Suppressor macrophage (primary cell): Measurements from ENCODE around the gene NENF.

Source experiments
- DNase-seq, 4 experiments: peaks; one replicate each; pipeline ENCODE4 v3.0.0-alpha.2; 2020 to 2022

NENF gene

DNA sequence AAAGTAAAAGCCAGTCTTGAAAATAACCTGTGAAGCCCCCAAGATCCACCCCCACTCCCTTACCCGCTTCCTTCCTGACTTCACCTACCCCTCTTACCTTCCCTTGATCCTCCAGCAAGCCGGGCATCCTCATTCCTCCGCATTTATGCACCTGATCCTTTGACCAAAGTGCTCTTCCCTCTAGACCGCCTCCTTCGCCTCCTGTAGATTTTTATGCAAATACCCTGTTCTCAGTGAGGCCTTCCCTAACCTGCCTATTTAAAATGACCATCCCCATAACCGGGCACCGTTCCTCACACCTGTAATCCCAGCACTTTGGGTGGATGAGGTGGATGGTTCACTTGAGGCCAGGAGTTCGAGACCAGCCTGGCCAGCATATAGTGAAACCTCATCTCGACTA, 1.1 kb upstream of the NENF start:
- no peak for DNase-seq

GRCh38 chr1:212432272-212432660, 454 bp upstream of the NENF start:
- no peak for DNase-seq

GRCh38 chr1:212433577-212434462, 1.1 kb downstream of the NENF start:
- no peak for DNase-seq

DNA sequence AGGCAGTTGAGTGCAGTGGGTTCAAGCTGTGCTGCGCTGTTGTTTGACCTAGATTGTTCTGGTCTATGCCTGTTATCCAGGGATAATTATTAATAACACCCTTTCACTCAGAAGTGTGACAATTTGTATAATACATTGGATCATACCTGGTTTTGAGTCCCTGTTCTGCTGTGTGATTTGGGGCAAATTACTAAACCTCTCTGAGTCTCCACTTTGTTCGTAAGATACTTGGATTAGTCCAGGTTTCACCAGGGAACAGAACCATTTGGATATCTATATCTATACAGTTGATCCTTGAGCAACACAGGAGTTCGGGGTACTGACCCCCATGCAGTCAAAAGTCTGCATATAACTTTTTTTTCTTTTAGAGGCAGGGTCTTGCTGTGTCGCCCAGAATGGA, 2.3 kb downstream of the NENF start:
- DNase-seq, result no peak

DNA sequence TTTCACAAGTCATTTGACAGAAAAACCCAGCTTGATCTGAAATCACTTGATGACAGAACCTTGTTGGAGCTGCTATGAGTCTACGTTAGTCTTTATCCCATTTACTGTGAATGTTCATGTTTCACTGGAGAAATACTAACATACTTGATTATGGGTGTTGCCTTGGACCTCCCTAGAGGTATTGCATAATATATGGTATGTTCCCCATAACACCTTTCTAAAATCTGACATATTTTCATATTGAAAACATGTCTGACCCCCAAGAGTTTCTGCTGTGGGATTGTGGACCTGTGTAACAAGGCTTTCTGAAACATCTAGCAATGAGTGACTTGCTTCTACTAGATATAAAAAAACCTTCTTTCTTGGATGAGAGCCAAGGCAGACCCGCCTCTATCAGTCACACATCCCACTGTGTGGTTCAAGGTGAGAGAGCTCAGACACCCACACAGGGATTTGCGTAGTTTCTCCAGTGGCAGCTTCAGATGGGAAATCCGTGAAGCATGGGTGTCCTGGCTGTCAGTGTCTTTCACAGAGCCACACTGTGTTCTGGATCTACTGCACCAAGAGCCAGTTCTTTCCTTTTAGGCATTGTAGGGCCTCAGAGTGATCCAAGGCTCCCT, 4.6 kb downstream of the NENF start:
- no peak for DNase-seq

DNA sequence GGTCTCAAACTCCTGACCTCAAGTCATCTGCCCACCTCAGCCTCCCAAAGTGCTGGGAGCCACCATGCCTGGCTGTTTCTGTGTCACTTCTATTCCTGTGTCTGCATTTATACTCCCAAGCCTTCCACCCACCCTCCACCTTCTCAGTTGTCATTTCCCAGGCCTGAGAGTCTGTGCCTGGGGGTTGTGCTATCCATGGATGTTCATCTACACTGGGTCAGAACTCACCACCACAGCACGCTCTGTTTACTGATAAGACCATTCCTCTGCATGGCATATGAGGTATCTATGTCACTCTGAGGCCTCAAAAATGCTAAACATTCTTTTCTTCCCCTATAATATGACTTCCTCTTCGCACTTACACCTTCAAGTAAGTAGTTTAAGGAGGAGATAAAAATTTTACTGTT, 6.1 kb downstream of the NENF start:
- no peak for DNase-seq

DNA sequence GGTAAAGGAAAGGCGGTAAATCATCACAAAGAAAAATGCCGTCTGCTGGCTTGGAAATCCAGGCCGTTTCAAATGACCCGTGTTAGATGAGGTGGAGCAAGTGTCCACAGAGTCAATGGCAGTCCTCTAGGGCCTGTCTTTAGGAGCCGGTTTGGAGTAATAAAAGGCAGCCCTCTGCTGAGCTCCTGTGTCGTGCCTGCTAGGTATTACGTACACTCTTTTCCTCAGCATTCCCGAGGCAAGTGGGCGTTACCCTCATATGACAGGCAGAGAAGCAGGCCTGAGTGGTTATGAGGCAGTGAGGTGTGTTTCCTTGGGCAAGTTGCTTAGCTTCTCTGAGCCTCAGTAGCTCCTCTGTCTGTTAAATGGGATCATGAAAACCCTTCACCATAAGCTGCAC, 7.7 kb downstream of the NENF start:
- DNase-seq, result no peak

DNA sequence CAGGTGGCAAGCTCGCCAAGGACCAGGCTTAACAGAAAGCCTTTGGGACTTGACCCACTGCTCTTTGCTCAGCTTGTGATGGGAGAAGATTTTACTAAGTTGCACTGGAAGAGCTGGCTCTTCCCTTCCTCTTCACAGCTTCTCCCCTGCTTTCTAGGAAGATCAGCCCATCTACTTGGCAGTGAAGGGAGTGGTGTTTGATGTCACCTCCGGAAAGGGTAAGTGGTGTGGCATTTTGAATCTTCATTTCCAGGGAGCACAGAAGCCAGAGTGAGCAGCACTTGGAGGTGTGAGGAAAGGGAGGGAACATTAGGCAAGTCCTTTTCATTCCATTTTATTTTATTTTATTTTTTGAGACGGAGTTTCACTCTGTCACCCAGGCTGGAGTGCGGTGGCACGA, 9.7 kb downstream of the NENF start:
- no peak for DNase-seq

- no peak for DNase-seq
These were observed 13.6 kb downstream of the NENF start for GRCh38 chr1:212446333-212446732.

DNA sequence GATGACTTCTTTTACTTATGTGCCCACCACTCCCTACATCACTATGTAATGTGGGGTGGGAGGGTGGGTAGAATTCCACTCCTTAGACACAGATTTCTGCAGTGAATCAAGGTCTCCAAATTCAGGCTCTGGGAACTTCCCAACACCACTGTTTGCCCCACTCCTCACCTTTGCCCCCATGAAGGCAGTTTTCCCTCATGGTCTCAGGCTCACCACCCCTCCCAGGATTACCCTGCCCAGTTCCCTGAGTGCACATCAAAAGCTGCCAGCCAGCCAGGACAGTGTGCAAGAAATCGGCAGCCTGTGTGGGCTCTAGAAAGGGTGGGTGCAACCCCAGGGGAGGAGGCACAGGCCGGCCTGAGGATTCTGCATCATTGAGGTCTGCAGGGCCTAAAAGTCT, 14.8 kb downstream of the NENF start:
- no peak for DNase-seq

DNA sequence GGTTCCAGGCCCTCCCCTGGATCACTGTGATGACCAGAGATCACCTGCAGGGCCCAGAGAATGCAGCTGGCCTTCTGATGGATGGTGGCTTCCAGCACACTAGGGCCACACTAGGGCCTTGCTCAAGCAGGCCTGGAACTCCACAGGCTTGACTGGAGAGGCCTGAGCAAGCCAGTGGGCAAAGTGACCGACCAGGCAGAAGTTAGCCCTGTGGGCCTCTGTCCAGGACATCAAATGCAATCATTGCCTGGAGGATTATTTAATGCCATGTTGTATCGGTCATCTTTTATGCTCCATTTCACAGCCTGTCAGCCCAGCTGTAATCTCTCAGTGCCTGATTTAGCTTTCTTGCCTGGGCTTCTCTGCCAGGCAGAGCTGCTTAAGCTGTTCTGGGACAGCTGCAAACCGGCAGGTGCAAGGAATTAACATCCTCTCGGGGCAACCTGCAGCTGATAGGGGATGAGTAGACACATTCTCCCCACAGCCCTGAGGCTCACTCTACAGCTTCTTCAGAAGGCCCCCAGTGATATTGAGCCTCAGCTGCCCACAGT, 17.7 kb downstream of the NENF start:
- no peak for DNase-seq

DNA sequence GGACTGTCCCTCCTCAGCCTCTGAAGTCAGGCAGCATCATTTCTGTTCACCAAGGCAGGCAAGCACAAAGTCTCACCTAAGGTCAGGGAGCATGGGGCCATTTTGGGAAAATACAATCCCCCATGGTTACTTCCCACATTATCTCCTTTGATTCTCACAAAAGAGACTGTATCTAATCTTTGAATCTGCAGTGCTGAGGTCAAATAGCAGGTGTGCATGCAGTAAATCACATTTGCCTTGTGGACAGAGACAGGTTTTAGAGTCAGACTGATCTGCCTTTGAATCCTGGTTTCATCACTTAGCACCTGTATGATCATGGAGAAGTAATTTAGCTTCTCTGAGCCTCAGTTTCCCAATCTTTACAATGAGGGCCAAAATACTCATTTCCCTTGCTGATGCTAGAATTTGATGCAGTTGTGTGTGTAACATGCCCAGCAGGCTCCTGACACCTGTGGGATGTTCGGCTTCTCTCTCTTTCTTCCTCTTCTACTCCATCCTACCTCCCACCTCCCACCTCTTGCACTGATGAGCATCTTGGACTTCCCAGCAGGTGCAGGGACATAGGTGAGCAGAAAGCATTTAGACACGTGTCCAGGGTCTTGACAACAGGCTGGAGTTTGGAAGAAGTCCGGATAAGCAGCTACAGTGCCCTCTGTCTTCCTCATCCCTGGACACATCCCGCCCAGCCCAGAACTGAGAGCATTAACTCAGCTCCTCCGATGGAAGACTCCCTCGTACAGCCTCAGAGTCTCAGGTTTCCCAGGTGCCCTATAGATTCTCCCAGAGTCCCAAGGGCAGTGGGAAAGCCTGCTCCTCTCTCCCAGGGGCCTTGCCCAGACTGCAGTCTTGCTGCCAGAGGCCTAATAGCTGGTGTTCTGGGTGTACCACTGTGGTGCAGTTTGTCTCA, 18.9 kb downstream of the NENF start:
- DNase-seq, result no peak

- DNase-seq, result peak; percentile 29 to 71 (median 66)
These were observed 19.8 kb downstream of the NENF start for GRCh38 chr1:212452323-212453155.

DNA sequence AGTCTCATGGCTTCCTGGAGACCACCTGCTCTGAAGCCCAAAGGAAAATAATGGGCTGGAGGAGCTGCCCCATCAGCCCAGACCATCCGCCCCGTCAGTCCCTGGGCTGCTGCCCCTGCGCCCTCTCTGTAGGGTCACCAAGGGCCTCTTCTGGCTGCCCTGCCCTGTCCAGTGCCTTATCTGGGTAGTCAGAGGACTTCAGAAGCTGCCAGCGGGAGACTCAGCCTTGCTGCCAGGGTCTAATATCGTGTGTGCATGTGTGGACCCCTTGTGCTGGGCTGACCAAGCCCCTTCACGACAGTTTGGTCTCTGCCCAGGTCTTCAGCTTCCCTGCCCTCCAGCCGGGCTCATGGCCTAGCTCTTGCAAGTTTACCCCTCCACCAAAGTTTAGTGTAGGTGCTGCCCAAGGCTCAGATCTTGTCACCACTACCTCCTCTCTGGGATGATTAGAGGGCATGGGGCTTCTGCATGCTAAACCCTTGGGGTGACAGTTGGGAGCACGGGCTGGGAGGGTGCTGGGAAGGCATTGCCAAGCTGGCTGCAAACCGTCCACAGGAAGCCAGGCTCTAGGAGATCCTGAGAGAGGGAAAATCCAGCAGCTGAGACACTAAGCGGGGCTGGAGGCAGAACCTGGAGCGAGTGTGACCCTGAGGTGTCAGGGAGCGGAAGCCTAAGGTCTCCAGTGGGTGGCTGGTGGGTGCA, 20.6 kb downstream of the NENF start:
- no peak for DNase-seq

DNA sequence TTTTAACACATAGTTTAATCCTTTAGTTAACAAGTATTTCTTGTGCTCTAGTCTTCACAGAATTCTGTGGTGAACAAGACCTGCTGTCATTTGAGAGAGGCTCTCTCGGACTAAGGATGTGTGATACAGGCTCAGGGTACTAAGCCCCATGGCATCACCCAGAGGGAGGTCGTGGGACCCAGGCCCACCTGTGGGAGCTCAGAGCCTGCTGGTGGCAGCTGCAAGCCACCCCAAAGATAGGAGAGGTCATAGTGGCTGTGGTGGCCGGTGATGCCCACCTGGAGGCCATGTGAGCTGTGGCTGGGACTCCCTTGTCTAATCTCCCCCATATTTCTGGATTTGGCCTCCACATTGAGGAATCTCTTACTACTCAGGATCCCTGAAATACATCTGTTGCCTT, 22.0 kb downstream of the NENF start:
- no peak for DNase-seq

- DNase-seq, result no peak
These were observed 22.7 kb downstream of the NENF start for GRCh38 chr1:212455401-212455800.

- DNase-seq, result peak; percentile 86 to 92 (median 90)
These were observed 23.2 kb downstream of the NENF start for GRCh38 chr1:212455803-212456528.

GRCh38 chr1:212457740-212458338, 25.1 kb downstream of the NENF start:
- DNase-seq, result peak; percentile 83 to 89 (median 88)

- DNase-seq, result peak in 1 of 4 experiments; percentile 33
These were observed 26.1 kb downstream of the NENF start for GRCh38 chr1:212458817-212459216.

- no peak for DNase-seq
These were observed 26.9 kb downstream of the NENF start for GRCh38 chr1:212459656-212460055.
